GM19240 (cell line): Measurements from ENCODE around the gene RANBP3.
"Not testable (repeated sequence)": the region's sequence is repeated elsewhere in the genome, so short reads cannot be mapped to it uniquely, and the experiment has no call there.

Experiments used
- DNase-seq: peaks from one replicate; pipeline ENCODE4 v3.0.0; 2011; ENCODE audit warnings: low spot score; ENCODE audit not compliant: insufficient read length

The RANBP3 gene

DNA sequence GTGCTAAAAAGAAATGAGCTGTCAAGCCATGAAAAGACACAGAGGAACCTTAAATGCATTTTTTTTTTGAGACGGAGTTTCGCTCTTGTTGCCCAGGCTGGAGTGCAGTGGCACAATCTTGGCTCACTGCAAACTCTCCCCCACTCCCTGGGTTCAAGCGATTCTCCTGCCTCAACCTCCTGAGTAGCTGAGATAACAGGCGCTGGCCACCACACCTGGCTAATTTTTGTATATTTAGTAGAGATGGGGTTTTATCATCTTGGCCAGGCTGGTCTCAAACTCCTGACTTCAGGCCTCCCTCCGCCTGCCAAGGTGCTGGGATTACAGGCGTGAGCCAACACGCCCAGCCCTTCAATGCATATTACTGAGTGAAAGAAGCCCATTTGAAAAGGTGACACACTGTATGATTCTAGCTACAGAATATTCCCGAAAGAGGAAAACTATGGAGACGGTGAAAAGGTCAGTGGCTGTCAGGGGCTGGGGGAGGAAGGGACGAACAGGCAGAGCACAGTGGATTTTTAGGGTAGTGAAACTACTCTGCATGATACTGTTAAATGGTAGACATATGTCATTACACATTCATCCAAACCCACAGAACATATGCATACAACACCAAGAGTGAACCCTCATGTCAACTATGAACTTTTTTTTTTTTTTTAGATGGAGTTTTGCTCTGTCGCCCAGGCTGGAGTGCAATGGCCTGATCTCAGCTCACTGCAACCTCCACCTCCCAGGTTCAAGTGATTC is 93.7 kb downstream of the RANBP3 start:
- DNase-seq: not testable (repeated sequence)

DNA sequence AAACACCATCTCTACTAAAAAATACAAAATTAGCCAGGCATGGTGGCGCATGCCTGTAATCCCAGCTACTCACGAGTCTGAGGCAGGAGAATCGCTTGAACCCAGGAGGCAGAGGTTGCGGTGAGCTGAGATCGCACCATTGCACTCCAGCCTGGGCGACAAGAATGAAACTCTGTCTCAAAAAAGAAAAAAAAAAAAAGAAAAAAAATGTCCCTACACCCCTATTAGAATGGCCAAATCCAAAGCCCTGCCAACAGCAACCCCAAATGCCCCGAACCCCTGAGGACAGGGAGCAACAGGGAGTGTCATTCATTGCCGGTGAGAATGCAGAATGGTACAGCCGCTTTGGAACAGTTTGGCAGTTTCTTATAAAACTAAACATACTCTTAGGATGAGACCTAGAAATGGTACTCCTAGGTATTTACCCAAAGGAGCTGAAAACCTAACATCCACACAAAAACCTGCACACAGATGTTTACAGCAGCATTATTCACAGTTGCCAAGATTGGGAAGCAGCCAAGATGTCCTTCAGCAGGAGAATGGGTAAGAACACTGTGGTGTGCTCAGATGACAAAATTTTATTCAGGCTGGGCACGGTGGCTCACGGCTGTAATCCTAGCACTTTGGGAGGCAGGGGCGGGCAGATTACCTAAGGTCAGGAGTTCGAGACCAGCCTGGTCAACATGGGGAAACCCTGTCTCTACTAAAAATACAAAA is 94.6 kb downstream of the RANBP3 start:
- not testable (repeated sequence) for DNase-seq

DNA sequence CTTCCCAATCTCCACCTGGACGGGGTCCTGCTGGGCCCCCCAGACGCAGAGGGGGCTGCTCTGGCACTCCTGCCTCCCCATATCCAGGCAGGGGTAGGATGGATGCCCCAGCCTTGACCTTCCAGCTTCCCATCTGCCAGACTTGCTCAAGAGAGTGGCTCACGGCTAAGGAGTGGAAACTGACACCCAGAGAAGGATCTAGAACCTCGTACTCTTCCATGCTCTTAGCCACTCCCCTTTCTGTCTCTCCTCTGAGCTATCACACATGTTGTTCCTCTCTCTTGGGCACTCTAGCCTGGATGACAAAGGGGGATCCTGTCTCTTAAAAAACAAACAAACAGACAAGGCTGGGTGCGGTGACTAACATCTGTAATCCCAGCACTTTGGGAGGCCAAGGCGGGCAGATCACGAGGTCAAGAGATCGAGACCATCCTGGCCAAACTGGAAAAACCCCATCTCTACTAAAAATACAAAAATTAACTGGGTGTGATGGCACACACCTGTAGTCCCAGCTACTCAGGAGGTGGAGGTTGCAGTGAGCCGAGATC is 95.4 kb downstream of the RANBP3 start:
- no peak for DNase-seq

DNA sequence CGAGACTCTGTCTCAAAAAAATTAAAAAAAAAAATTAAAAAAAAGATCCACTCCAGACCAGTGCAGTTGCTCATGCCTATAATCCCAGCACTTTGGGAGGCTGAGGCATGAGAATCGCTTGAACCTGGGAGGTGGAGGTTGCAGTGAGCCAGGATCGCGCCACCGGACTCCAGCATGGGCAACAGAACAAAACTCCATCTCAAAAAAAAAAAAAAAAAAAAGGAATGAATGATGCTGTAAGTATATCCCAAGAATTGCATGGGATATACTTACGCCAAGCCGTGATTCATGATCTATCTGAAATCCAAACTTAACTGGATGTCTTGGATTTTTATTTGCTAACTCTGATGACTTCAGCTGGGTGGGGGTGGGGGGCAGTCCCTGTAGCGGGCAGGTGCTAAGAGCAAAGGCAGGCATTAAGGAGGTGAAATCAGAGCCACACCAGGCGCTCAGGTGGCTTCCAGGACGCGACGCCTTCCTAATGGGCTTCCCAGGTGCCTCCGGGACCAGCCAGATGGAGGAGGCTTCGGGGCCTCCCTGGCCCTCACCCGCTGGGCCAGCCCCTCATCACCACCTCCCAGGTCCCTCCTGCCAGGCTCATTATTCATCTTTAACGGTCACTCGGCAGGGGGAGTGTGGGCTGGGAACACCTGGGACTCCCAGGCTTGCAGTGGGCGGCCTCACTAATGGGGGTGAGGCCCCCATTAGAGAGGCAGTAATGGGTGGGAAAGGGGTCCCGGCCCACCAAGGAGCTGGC is 96.2 kb downstream of the RANBP3 start:
- no peak for DNase-seq

DNA sequence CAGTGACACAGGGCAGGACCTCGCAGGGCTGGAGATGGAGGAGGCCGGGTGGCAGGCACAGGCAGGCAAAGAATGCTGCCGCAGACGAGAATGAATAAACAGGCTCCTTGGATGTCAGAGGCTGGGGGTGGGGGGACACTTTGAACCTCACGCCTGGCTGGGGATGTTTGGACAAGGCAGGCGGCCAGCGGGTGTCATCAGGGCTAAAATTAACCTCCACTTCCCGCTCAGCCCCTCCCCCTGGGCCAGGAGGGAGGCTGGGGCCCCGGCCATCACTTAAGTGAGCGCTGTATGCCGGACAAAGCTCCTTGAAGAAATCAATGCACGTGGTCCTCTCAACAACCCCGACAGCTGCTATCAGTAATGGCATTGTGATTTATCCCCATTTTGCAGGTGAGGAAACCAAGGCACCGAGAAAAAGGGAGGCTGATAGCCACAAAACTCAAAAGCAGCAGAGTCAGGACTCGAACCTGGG is 97.3 kb downstream of the RANBP3 start:
- DNase-seq: no peak

DNA sequence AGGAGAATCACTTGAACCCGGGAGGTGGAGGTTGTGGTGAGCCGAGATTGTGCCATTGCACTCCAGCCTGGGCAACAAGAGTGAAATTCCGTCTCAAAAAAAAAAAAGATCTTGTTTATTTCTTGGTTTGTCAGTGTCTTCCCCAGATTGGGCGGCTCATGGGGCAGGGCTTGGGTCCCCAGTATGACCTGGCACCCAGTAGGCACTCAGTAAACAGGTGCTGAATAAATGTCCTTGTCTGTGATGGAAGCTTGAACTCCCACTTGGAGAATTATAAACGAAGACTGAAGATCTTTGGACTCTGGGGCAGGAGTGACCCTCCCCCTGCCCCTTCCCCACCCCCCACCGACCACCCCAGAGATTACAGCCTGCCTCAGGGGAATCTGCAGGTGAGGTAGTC is 97.7 kb downstream of the RANBP3 start:
- DNase-seq: no peak

DNA sequence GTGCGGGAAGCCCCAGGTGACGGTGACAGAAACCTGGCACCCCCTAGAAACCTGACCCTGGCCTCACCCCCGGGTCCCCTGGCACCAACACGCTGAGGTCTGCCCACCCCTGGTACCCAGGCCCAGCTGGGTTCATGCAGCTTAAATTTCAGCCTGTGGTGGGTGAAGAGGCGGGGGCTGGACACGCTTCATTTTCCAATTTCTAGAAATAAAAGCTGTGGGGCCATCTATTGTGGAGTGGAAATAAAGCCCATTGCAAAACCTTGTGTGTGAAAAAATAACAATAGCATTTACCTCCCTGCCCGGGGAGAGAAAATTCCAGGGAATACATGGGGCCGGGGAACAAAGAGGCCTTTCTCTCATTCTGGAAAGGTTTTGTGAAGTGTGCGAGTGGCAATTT is 100.1 kb downstream of the RANBP3 start:
- DNase-seq: no peak

DNA sequence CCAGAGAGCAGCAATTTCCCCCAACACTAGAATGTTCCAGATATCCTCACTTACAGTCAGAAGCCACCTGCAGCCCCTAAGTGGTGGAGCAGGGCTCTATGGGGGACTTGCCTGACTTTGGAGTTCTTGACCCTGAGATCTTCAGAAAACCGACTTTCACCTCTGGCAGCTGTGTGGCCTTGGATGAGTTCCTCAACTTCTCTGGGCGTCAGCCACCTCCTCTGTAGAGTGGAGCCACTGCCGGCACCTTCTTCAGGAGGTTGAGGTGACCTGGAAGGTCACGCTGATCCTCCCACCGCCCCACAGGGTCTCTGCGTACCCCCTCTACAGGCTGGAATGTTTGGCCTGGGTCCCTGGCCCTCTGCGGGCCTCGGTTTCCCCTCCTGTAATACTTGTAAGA is 100.5 kb downstream of the RANBP3 start:
- DNase-seq: no peak

DNA sequence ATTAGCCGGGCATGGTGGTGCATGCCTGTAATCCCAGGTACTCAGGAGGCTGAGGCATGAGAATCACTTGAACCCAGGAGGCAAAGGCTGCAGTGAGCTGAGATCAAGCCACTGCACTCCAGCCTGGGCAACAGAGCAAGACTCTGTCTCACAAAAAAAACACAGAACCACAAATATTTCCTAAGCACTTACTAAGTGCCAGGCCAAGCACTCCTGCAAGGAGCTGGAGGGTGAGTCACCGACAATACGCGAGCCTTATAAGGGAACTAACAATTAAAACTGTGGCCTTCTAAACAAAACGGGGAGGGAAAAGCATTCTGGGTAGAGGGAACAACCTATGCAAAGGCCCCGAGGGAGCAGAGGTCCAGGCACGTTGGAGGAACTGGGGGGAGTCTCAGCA is 103.4 kb downstream of the RANBP3 start:
- DNase-seq: not testable (repeated sequence)

DNA sequence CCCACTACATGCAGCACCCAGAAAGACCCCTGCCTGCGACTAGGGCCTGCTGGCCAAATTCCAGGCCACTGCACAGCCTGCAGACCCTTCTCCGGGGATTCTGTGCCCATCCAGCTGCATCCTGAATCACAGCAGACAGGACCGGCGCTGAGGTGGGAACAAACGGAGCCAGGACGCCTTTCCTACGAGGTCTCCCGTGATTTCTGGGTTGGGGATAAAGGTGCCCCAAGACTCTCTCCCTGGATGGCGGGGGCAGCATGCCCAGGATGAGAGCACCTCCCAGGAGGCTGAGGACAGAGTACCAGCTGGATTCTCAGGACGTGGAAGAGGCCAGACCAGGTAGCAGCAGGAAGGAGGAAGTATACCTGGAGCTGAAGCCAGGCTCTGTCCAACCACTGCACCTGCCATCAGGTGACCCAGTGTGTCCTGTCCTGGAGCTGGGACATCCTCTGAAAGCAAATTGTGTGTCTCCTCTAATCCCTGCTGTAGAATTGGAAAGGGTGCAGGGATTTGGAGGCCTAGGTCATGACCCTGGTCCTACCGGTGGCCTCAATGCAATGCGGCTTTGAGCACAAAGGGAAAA is 104.2 kb downstream of the RANBP3 start:
- DNase-seq: no peak

DNA sequence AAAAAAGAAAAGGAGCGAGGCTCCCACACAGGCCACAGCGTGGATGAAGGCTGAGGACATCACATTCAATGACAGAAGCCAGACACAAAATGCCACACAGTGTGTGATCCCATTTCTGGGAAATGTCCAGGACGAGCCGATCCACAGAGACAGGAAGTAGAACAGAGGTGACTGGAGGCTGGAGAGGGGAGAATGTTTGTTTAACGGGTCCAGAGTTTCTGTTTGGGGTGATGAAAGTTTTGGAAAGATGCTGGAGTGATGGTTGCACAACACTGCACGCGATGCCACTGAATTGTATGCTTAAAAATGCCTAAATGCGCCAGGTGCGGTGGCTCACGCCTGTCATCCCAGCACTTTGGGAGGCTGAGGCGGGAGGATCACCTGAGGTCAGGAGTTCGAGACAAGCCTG is 107.0 kb downstream of the RANBP3 start:
- DNase-seq: no peak

DNA sequence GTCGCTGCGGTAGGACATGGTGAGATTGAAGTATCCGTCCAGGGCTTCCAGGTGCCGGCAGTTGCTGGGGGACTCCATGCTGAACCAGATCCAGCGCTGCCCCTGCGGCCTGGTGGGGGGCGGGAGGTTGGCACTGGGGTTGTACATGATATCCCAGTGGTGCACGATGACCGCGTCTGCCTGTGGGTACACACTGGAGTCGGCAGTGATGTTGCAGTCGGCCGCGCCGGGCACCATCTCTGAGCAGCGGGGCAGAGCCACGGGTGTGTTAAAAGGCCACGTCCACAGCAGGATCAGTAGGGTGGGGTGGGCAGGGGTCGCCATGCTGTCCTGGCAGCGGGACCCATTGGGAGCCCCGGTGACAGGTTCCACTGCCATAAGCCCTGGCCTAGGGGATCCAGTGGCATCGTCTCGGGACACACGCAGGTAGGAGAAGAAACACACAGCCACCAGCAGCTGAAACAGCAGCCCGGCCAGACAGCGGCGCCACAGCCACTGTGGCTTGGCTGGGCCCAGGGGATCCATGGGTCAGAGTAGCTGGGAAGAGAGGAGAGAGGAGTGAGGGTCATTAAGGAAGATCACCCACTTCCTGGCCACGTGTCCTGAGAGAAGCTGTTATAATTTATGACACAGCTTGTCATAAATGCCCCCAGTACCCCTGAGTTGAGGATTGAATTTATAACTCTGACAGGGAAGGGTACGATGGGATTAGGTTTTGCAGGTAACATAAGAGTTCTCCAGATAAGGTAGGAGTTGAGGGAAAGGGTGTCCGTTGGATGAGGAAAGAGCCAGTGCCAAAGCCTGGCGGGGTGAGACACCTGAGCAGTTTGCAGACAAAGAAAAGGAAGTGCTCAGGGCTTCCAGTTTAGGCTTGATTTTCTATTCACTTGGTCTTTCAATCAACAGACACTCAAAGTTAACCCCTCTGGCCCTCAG is 110.5 kb downstream of the RANBP3 start:
- no peak for DNase-seq
